ENCODE measurements around the gene TRAF4. TPM values are rescaled to one million over a fixed set of nuclear protein-coding genes. Genes with fewer than 3 reads are reported as not detected.

TRAF4 gene
- total and polyA plus RNA-seq, 9 of the 15 experiments (the other 6 are each of a cell fraction or from before 2014, with no cell fraction given) = 2.4 to 147 (median 72.4) TPM

DNA sequence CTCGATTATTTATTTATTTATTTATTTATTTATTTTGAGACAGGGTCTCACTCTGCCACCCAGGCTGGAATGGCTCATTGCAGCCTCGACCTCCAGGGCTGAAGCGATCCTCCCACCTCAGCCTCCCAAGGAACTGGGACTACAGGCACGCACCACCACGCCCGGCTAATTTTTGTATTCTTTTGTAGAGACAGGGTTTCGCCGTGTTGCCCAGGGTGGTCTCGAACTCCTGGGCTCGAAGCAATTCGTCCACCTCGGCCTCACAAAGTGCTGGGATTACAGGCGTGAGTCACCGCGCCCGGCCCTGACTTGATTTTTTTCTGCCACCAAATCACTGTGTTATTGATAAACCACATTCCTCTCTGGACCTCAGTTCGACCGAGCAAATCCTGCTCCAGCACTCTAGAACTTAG is 24.8 kb upstream of the TRAF4 start (continued):
- no peak for TF ChIP-seq MXI1 (IDR thresholded peaks at IDR 0.05; ENCODE audit: low read depth, low read length)
- no peak for TF ChIP-seq CHD2 (IDR thresholded peaks at IDR 0.05; ENCODE audit: low read depth, low read length)
- TF ChIP-seq BCOR (IDR thresholded peaks at IDR 0.05) = peak; percentile 78; the same call in 1 of the 2 replicates
- no peak for TF ChIP-seq MAFK (IDR thresholded peaks at IDR 0.05; ENCODE audit: low read length)
- TF ChIP-seq TAF7 (tag; IDR thresholded peaks at IDR 0.05) = no peak; the same call in 1 of the 2 replicates
- TF ChIP-seq MTF1 (CRISPR knock-in tag; IDR thresholded peaks at IDR 0.05; ENCODE audit: borderline replicate concordance) = no peak
- TF ChIP-seq ZNF717 (CRISPR knock-in tag; IDR thresholded peaks at IDR 0.05) = no peak
- 0 out of 2 replicates have a peak, but pooled peaks have one; percentile 41 for TF ChIP-seq ZNF3 (CRISPR knock-in tag; IDR thresholded peaks at IDR 0.05)
- TF ChIP-seq NFYB (IDR thresholded peaks at IDR 0.05; ENCODE audit: extremely low read depth, insufficient read length) = no peak
- TF ChIP-seq BHLHE40 (IDR thresholded peaks at IDR 0.05; ENCODE audit: low read length) = 0 out of 2 replicates have a peak, but pooled peaks have one; percentile 11
- TF ChIP-seq TRIM24 (IDR thresholded peaks at IDR 0.05) = 0 out of 4 replicates have a peak, but pooled peaks of 1 of the 2 experiments have one; percentile 26
- TF ChIP-seq JUN (IDR thresholded peaks at IDR 0.05; ENCODE audit: borderline replicate concordance, low read depth, low read length) = 0 out of 2 replicates have a peak, but pooled peaks have one; percentile 30
- no peak for TF ChIP-seq JUN (CRISPR knock-in tag; IDR thresholded peaks at IDR 0.05; ENCODE audit: borderline replicate concordance)
- no peak for TF ChIP-seq NRF1 (conservative IDR thresholded peaks at IDR 0.05 in 1 of 2, IDR thresholded peaks at IDR 0.05 in 1 of 2)
- TF ChIP-seq RFX5 (IDR thresholded peaks at IDR 0.05; ENCODE audit: low read depth, low read length) = no peak
- TF ChIP-seq TEAD4 (IDR thresholded peaks at IDR 0.05; ENCODE audit: low read length) = peak; percentile 68; the same call in 1 of the 2 replicates
- TF ChIP-seq TEAD4 (CRISPR knock-in tag; IDR thresholded peaks at IDR 0.05; ENCODE audit: borderline replicate concordance) = no peak
- TF ChIP-seq NBN (IDR thresholded peaks at IDR 0.05; ENCODE audit: low read depth) = 0 out of 2 replicates have a peak, but pooled peaks have one; percentile 85
- TF ChIP-seq, protein P1, sequence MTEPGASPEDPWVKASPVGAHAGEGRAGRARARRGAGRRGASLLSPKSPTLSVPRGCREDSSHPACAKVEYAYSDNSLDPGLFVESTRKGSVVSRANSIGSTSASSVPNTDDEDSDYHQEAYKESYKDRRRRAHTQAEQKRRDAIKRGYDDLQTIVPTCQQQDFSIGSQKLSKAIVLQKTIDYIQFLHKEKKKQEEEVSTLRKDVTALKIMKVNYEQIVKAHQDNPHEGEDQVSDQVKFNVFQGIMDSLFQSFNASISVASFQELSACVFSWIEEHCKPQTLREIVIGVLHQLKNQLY (CRISPR knock-in tag; conservative IDR thresholded peaks at IDR 0.05) = no peak
- 0 out of 2 replicates have a peak, but pooled peaks have one; percentile 11 for TF ChIP-seq MTA3 (IDR thresholded peaks at IDR 0.05; ENCODE audit: borderline replicate concordance)

Data from K562 (cell line).